Measurements from ENCODE around the gene PHKA2.

PHKA2 gene

DNA sequence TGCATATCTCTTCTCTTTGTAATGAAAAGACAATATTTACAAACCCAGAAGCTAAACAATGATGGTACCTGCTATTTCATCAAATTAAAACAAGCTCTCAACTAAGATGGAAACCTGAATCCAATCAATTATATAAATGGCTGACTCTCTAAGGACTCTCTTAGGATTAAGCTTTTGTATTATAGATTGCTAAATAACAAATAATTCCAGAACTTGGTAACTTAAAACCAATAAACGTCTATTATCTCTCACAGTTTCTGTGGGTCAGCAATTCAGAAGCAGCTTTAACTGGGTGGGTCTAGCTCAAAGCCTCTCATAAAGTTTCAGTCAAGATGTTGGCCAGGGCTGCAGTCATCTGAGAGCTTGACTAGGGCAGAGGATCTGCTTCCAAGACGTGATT is 12.4 kb downstream of the PHKA2 start:
- FAIRE-seq: peak; percentile 80

- FAIRE-seq: no peak
Measured at GRCh38 chrX:18970465-18970864, 13.4 kb downstream of the PHKA2 start.

DNA sequence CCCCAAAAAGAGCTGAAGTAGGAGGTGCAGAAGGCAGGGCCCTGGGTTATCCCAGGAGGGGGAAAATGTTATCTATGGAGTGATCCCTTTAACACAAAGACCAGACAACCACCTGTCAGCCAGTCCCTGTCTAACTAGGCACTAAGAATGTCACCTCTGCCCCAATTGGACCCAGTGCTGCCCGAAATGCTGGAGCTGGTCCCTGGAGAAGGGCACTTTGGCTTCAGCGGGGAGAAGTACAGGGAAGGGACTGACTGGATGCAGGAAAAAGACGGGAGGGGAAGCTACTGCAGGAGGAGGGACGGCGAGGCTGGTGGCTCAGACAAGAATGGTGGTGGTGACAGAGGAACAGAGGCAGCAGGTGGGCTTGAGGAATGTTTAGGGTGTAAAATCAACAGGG is 17.3 kb downstream of the PHKA2 start:
- no peak for FAIRE-seq

DNA sequence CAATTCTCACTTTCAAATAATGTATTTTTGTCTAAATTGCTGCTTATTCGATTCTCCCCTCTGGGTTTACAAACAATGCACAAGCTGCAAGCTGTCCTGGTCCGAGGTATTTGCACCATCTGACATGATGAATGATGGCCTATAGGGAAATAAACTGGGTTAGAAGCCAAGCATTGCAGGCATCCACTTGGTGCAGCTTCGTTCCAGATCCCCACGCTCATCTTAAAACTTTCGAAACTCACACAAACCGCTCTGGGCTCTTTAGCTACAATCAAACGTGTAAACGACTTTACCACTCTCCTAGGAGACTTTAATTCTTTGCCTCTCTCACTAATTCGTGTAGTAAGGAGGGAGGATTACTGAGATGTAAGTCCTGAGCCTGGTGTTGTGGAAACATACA is 19.0 kb downstream of the PHKA2 start:
- FAIRE-seq: no peak

- FAIRE-seq: no peak
Measured at GRCh38 chrX:18964026-18964425, 19.9 kb downstream of the PHKA2 start.

- FAIRE-seq: no peak
Measured at GRCh38 chrX:18962329-18962728, 21.6 kb downstream of the PHKA2 start.

DNA sequence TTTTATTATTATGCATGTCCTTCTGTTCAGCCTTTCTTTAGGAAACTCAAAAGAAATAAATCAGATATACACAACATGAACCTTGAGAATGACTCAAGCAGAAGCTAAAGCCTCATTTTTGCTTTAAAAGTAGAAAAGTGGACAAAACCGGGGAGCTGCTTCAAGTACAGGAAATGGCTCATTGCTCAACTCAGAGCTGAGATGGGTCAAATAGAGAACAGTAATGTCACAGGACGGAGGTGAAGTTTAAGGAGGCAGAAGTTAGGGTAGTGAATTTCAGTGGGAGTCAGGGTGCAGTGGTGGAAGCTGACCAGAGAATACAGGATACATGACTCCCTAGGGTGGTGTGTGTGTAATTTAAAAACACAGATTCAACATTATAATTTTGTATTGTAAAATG is 22.2 kb downstream of the PHKA2 start:
- no peak for FAIRE-seq

- no peak for FAIRE-seq
Measured at GRCh38 chrX:18956303-18957032, 27.4 kb downstream of the PHKA2 start.

- no peak for FAIRE-seq
Measured at GRCh38 chrX:18955676-18956075, 28.2 kb downstream of the PHKA2 start.

DNA sequence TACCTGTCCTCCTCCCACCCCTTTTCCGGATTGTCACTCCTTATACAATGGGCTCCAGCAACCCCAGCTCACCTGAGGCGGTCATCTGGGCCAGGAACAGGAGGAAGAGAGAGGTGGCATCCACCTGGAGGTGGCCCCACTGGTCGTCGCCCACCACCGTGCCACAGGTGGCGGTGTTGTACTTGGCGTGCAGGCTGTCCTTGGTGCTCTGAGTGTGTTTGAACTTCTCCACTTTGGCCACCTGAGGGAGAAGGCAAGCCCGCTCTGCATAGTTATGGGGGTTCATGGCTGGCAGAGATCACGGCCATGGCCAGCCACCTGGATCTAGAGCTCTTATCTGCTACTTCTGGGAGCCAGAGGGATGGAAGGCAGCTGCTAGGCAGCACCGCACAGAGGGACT is 32.9 kb downstream of the PHKA2 start:
- FAIRE-seq: no peak

- no peak for FAIRE-seq
Measured at GRCh38 chrX:18949944-18950301, 34.0 kb downstream of the PHKA2 start.

- FAIRE-seq: peak; percentile 77
Measured at GRCh38 chrX:18949291-18949943, 34.5 kb downstream of the PHKA2 start.

DNA sequence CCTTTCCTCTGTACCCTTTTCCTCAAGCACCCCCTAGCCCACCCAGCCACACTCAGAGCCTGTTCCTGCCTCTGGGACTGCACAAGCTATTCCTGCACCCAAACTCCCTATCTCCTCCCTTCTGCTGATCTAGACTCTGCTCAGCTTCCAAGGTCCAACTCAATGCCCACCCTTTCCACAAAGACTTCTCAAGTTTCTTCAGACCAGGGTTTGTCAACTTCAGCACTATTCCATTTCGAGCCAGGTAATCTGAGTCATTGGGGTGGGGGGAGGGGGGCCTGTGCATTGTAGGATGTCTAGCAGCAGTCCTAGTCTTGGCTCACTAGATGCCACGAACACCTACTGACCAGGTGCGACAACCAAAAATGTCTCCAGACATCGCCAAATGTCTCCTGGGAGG is 37.3 kb downstream of the PHKA2 start:
- no peak for FAIRE-seq

DNA sequence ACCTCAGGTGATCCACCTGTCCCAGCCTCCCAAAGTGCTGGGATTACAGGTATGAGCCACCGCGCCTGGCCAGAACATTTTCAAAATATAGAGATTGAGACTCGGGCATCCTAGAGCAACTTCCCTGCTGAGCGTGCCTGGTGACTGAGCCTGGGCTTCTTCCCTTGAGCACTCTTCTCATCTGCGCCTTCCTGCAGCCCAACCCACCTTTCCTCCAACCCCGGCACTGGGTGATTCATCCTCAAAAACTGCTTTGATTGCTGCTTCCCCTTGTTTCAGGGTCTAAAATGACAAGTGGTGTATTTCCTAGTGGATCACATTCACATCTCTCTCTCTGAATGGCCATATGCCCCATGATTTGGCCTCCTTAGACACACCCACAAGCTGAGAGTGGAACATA is 37.8 kb downstream of the PHKA2 start:
- FAIRE-seq: no peak

DNA sequence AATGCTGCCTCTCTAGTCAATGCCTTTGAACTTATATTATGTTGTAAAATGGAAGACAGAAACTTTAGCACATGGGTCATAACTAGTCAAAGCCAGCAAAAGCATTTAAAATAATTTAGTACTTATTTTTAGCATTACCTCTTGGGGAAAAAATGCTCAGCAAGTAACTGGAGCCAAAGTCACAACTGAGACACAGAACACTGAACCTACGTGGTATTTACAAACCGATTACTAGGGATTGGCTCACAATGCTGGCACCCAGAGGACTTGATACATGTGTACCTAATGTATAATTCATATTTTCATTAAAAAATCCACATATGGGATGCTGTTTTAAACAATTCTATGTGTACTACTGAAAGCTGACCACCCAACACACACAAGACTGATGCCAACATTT is 38.4 kb downstream of the PHKA2 start:
- no peak for FAIRE-seq

DNA sequence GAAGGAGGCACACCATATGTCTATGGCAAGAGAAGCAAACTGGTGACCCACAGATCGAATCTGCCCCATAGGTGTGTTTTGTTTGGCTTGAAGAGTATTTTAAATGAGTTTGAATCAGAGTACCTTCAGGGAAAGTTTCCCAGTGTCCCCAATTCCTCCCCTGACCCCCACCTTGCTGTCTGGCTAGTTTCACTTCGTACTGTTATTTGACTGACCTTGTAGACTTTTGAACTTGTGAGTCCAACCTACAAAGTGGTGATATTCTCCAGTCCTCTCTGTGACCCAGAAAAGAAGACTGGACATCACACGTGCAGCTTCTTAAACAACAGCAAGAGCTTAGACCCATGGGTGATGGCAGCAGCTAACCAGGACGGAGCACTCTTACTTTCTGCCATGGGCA is 39.4 kb downstream of the PHKA2 start:
- FAIRE-seq: no peak

DNA sequence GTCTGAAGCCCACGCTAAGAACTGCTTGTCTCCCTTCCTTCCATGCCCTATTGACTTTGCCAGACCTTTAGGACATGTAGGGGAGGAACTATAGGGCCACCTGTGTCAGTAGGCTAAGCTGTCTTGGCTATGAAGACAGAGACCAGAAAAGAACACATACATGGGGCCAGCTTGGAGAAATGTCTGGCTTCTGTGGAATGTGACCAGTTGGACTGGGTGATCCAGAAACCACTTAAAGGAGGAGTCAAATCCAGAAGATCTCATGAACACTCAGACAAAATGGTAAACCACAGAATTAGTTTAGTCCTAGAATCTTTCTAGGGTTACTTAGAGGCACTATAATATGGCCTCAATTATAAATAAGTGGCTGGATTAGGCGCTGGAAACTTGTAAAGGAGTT is 42.0 kb downstream of the PHKA2 start:
- no peak for FAIRE-seq

- FAIRE-seq: no peak
Measured at GRCh38 chrX:18938710-18939109, 45.2 kb downstream of the PHKA2 start.

GRCh38 chrX:18937173-18937572 is 46.7 kb downstream of the PHKA2 start:
- FAIRE-seq: no peak

DNA sequence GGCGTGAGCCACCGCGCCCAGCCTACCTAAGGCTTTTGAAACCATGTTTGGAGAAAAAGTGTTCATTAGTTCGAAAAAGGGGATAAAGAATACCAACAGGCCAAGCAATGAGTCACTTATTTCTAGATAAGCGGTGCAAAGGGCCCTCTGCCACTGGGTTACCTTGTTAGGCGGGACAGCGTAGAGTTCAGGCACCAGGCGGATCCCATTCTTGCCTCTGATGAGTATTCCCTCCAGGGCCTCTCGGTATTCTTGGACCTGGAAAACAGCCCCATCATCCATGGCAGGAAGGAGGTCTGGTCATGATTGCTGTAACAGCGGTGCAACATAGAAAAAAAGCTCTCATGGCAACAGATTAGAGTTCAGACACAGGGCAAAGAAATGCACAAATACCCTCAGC is 48.0 kb downstream of the PHKA2 start:
- FAIRE-seq: no peak

DNA sequence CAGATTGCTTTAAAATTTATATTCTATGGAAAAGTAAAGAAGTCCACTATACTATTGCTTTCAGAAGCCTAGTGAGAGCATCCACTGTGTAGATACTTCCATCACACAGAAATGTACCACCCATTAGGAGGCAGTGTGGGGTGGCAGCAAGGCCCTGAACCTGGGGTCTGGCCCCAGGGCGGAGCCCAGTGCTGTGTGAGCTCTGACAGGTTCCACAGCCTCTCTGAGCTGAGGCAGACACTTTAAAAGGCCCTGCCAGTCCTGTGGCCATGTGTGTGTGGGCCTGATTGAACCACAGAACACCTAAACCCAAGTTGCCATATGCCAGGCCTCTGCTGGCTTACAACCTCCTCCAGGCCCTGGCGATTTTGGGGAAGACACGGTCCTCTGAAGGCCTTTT is 49.2 kb downstream of the PHKA2 start:
- no peak for FAIRE-seq

DNA sequence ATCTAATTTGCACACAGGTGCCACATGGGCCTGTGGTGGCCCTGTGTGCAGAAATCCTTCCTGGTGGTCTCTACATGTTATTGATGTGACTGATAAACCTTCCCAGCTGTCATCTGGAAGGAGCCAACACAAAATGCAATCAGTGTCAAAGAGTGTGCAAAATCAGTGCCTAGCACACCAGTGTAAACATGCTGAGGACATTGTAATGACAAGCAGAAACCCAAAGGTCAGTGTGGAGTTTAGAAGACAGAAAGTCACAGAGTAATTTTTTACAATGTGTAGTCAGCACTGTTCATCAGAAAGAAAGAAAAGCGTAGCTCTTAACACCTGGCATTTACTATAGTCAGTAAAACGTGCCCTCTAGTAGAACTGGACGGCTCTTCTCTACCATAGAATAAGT is 50.3 kb downstream of the PHKA2 start:
- no peak for FAIRE-seq

DNA sequence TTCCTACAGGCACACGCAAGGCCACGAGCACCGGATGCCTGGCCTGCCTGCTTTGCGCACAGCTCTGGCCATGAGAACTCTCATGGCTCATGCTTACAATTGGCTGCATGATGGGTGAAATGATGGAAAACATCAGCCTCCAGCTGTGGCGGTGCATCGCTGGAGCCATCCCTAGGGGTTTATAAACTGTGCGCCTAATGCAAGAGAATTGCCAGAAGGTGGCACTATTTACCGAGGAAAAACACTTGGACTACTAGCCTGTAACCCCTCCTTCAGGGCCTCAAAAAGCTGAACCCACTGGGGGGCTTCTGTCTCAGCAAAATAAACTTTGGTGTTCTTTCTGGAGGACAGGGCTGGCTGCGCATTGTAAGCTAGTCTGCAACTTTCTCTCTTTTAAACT is 51.9 kb downstream of the PHKA2 start:
- FAIRE-seq: no peak

DNA sequence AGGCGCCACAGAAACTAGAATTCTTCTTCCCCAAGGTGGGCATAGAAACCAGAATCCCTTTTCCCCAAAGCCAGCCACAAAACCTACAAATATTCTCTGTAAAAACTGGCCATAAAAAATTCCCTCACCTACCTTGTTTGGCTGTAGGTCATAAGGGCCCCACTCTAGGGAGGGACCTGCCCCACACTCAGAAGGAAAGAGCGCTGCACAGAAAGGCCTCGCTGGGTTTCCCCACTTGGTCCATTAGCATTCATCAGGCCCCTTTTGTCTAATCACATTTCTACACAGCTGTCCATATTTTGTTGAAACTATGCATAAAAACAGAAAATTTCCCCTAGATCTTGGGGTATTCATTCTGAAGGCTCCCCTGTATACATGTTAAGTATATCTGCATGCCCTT is 54.1 kb downstream of the PHKA2 start:
- FAIRE-seq: no peak

DNA sequence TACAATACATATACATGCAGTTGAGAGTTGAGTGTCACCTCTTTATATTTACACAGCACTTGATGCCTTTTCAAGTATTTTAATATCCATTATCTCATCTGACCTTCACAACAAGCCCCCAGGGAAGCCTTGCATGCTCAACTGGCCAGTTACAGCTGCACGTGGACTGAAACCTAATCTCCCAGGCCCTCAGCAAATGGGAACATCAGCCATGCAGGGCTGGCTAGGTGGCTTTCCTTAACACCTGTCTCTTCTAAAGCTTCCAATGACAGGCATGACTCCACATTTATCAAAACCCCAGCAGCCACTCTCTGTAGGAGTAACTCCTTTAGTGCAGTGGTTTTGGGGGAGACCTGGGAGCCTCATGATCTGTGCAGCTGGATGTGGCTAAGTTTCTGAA is 56.4 kb downstream of the PHKA2 start:
- FAIRE-seq: no peak

Measured in colon (tissue), 2 donors.